HG02588 (cell line): ENCODE measurements around the gene LONP2.
"Not testable (repeated sequence)": the region's sequence is repeated elsewhere in the genome, so short reads cannot be mapped to it uniquely, and the experiment has no call there.

ENCODE experiments used
- ATAC-seq: cut with Tn5 transposase; IDR thresholded peaks from one replicate; pipeline ENCODE4 v1.9.1; 2021; ENCODE audit warnings: mild to moderate bottlenecking, moderate library complexity; ENCODE audit not compliant: unreplicated experiment

Gene LONP2

DNA sequence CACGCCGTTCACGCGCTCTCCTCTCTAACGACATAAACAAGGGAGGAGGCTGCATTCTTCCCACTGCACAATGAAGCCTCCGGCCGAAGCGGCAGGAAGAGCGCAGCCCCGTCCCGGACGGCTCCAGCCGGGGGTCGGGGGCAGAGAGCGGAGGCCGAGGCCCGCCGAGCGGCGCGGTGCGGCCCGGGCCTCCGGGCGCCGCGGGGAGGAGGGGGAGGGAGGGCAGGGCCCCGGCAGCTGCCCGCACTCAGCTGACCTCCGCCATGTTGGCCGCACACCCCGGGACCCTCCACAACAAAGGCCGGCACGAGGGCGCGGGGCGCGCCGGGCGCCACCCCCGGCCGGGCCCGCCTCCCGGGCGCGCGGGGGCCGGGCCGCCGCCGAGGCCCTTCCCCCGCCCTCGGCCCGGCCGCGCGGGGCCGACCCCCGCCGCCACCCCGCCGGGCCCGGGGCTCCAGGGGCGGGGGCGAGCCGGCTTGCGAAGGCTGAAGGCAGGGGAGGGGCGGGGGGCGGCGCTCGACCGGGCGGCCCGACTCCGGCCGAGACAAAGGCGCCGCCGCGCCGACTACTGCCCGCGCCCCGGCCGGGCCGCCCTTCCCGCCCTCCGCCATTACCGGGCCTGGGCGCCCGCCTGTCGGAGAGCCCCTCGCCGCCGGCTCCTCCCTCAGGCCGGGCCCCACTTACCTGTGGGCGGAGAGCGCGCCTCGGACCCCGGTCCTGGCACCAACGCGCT lies 140.6 kb downstream of the LONP2 start:
- peak; percentile 50 for ATAC-seq

DNA sequence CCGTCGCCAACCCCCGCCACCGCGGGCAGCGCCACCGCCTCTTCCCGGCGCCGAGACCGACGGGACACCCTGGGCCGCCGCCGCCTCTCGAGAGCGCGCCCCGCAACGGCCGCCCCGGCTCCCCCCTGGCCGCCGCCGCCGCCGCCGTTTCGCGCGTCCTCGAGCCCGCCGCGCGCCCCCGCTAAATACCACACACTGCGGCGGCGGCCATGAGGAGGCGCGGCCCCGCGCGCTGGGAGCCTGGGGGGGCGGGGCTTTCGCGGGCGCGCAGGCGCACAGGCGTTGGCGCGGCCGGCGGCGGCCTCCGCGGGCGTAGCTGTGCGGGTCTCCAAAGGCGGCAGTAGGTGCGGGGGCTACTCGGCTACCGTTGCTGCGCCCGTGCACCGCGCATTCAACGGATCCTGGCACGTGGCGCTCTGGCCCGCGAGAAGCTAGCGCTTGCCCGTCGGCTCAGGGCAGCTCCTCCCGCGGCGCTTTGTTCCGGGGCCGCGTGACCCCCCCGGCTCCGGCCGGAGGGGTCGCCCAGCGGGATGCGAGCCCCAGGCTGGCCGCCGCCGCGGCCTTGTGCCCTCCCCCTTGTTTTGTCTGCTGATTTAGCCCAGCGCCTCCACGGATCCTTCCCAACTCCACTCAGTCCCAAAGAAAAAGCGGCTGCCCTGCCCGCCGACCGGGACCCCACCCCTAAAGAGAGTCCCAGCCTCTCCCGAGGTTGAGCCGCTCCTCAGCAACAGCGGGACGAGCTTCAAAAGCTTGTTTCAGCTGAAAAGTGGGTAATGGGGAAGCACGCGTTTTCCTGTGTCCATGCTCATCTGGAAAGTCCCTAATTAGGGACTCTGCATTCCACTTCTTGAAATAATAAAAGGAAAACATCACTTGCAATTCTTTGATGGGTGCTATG lies 141.4 kb downstream of the LONP2 start, which contains the start of gene SIAH1:
Gene SIAH1, minus strand, starts transcription at position 161 of the 898 bp plus-strand sequence. CDS start 22,985 bp downstream, outside the sequence.
- ATAC-seq, result peak; percentile 70

DNA sequence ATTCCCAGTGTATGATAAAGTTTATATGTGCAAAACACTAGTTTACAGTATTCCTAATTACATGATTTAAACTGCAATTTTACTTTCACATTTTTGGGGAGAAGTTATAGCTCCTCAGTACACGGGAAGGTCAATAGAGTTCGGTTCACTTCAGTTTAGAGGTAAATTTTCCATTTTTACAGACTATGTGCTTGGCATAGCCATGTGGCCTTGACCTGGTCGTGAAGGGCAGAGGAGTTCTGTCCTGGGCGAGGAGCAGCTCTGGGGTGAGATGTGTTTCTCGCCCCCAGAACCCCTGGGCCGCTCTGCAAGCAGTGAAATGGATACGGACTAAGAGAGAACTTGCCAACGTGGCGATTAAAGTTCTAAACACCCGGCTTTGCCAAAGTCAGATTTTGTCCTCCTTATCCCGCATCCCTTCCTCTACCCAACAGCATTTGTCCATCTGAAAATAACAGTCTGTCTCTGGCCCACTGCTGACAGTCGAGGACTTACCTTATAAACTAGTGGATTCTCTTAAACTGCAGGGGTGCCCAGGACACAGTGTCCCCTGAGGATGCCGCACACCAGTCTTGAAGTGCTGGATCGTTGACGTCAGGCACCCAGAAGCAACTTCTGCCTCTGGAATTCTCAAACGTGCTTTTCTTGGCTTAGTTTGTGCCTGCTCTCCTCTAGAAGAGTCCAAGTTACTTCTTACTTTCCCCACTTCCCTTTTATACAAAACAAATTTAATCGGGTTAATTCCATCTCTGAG lies 142.6 kb downstream of the LONP2 start:
- no peak for ATAC-seq

DNA sequence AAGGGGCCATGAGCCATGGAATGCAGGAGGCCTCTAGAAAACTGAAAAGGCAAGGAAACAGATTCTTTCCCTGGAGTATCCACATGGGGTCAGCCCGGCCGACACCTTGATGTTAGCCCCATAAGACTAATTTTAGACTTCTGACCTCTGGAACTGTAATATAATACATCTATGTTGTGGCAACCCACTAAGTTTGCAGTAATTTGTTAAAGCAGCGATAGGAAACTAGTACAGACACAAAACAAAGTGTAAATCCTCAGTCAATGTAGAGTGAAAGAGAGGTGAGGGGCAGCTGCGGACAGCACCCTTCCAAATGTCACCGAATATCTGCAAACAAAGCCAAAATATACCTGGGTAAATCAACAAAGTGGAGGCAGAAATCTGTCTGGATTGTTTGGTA lies 148.3 kb downstream of the LONP2 start:
- no peak for ATAC-seq

DNA sequence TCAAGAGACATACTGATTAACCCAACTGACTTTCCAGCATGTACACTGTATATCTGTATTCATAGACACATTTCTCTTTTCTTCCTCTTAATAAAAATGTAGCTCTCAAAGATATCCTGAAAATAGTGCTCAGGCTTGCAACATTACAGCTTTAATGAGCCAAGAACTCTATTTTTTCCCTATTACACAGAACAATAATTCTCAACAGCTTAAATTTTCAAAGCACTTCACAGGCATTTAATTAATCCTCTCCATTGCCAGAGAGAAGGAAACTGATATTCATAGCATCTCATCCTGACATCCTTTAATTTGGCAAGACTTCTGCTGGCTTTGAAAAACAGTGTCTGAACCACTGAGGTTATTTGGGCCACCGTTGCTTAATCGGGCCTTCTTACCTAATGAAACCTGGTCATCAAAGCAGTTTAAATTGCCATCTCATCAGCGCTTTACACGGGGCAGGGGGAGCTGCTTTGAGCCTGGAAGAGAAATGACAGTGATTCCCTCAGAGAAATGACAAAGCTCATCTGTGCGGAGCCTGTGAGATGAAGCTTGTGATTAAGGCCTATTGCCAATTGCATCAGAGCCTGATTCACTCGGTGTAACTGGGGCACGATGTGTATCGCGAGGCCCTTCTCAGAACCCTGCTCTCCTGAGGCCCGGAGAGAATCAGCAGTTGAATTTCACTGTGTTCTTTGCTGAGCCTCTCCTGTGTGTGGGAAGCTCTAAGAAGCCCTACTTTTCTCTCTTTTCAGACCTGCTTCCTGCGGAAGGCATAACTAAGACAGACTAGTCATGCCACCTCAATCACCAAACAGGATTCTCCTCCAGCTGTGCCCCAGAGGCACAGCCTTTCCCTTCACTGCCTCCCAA lies 149.6 kb downstream of the LONP2 start:
- no peak for ATAC-seq

DNA sequence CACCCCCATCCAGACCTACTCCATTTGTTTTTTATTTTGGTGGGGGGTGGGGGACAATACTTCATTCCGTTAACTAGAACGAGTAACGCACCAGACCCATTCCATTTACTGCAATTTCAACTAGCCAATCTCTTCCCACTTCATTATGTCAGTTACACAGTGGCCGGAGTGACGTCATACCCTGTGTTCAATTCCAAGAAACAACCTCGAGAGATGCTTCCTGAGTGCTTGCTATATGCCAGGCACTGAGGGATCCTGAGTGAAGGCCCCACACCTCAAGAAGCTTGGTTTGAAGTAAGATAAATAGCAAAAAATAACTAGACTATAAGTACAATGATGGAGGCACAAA lies 150.2 kb downstream of the LONP2 start:
- no peak for ATAC-seq

DNA sequence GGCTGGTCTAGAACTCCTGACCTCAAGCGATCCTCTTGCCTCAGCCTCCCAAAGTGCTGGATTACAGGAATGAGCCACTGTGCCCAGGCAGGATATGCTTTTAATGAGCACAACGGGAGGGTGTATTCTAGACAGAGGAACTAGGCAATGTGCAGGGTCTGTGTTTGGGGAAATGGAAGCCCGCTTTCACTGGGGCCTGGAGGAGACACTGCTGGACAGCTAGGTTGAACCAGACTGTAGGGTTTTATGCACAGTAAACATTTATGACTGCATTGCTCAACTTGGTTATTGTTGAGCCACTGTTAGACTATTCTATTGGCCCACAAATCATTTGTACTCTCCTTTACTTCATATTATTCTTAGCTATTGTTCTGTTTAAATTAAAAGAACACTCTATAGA lies 151.3 kb downstream of the LONP2 start:
- ATAC-seq, result no peak

DNA sequence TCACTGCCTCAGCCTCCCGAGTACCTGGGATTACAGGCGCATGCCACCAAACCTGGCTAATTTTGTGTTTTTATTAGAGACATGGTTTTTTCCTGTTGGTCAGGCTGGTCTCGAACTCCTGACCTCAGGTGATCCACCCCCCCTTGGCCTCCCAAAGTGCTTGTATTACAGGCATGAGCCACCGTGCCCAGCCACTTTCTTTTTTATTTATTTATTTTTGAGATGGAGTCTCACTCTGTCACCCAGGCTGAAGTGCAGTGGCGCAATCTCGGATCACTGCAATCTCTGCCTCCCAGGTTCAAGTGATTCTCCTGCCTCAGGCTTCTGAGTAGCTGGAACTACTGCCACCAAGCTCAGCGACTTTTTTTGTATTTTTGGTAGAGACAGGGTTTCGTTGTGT lies 158.4 kb downstream of the LONP2 start:
- not testable (repeated sequence) for ATAC-seq

DNA sequence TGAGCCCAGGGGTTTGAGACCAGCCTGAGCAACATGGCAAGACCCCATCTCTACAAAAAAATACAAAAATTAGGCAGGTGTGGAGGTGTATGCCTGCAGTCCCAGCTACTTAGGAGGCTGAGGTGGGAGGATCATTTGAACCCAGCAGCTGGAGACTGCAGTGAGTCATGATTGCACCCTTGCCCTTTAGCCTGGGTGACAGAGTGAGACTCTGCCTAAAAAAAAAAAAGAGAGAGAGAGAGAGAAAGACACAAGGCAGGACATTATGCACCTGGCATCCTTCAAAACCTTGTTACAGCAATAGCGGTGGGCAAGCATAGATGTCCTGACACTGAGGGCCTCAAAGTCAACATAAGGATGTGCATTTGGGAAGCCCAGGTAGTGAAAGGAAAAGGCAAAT lies 161.1 kb downstream of the LONP2 start:
- ATAC-seq, result no peak

DNA sequence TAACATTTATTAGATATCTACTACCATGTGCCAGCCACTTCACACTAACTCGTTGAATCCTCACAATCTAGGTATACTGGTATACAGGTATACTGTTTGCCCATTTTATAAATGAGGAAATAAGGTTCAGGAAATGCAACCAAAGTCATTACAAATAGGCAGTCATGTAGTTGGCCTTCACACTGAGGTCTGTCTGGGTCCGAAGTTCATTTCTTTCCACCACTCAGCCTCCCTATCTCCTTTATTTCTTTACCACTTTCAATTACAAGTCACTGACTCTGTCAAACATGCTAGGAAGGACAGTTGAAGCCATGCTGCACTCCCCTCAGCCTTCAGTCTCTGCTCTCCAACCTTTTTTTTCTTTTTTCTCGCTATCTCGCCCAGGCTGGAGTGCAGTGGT lies 161.8 kb downstream of the LONP2 start:
- ATAC-seq, result no peak
